ENCODE results near the gene HOXC4. TPM values are rescaled to one million over a fixed set of nuclear protein-coding genes. Genes with fewer than 3 reads are reported as not detected.
A peak's percentile ranks its signal among the peaks of the same experiment; 100 is the strongest.

HOXC4 gene
- total RNA-seq, 1 donor from 2014 or later: 67.4 TPM

GRCh38 chr12:54033980-54034784, 19.5 kb upstream of the HOXC4 start:
- Mint-ChIP-seq H3K27me3 (ENCODE audit: low read depth) (peaks cover 19% of the 10 kb centered on the region), H3K4me1 (peaks cover 84% of the 10 kb centered on the region), H3K27ac (peak overlapping the region; percentile 98), H3K36me3 (no peaks in the 10 kb centered on the region), H3K9me3 (no peaks in the 10 kb centered on the region), H3K4me3 (peak overlapping the region; percentile 81)
- no peak for TF ChIP-seq CTCF (IDR thresholded peaks at IDR 0.05; ENCODE audit: unreplicated experiment)
- peak in 1 of 2 experiments; percentile 51 for DNase-seq (ENCODE audit: low spot score in 2 of 2, unreplicated experiment in 2 of 2)

- no peak for TF ChIP-seq CTCF (IDR thresholded peaks at IDR 0.05; ENCODE audit: unreplicated experiment)
- no peaks in the 10 kb centered on the region for H3K9me3 Mint-ChIP-seq
- H3K36me3 Mint-ChIP-seq: no peaks in the 10 kb centered on the region
- peaks cover 85% of the 10 kb centered on the region for H3K4me1 Mint-ChIP-seq
- H3K4me3 Mint-ChIP-seq: peak overlapping the region; percentile 81
- peaks cover 16% of the 10 kb centered on the region for H3K27me3 Mint-ChIP-seq (ENCODE audit: low read depth)
- peak overlapping the region; percentile 98 for H3K27ac Mint-ChIP-seq
- no peak for DNase-seq (ENCODE audit: low spot score in 2 of 2, unreplicated experiment in 2 of 2)
Measured at GRCh38 chr12:54034785-54035310, 18.8 kb upstream of the HOXC4 start.

GRCh38 chr12:54035568-54036264, 17.9 kb upstream of the HOXC4 start:
- DNase-seq (ENCODE audit: low spot score in 2 of 2, unreplicated experiment in 2 of 2): peak in 1 of 2 experiments; percentile 40
- Mint-ChIP-seq H3K9me3 (no peaks in the 10 kb centered on the region), H3K27ac (peak overlapping the region; percentile 98), H3K36me3 (no peaks in the 10 kb centered on the region), H3K4me3 (peak overlapping the region; percentile 81), H3K27me3 (ENCODE audit: low read depth) (peaks cover 12% of the 10 kb centered on the region), H3K4me1 (peaks cover 88% of the 10 kb centered on the region)
- no peak for TF ChIP-seq CTCF (IDR thresholded peaks at IDR 0.05; ENCODE audit: unreplicated experiment)

- Mint-ChIP-seq H3K27ac (peak overlapping the region; percentile 98), H3K4me3 (peak overlapping the region; percentile 81)
Measured at GRCh38 chr12:54036620-54037359, 16.8 kb upstream of the HOXC4 start.

More at GRCh38 chr12:54036620-54037359, 16.8 kb upstream of the HOXC4 start:
- no peak for TF ChIP-seq CTCF (IDR thresholded peaks at IDR 0.05; ENCODE audit: unreplicated experiment)
- Mint-ChIP-seq H3K9me3 (no peaks in the 10 kb centered on the region), H3K27me3 (ENCODE audit: low read depth) (peaks cover 9% of the 10 kb centered on the region), H3K36me3 (no peaks in the 10 kb centered on the region), H3K4me1 (peaks cover 85% of the 10 kb centered on the region)
- DNase-seq (ENCODE audit: low spot score in 2 of 2, unreplicated experiment in 2 of 2): peak in 1 of 2 experiments; percentile 48

Data from mesothelial cell of epicardium (in vitro differentiated cells).